22Rv1 (cell line): Measurements from ENCODE around the gene ZBTB44.

Experiments used
- H3K27ac ChIP-seq: fragments of 450-650 bp; 2 replicates; pipeline ENCODE4 v1.5.1; 2017
- ZFX ChIP-seq: fragments of 450-650 bp; IDR thresholded peaks from 2 replicates; pipeline ENCODE4 v1.6.1; 2017; ENCODE audit warnings: antibody characterized with exemption, borderline replicate concordance
- TF ChIP-seq, protein P1 (sequence below): fragments of 450-650 bp; IDR thresholded peaks from 2 replicates; pipeline ENCODE4 v1.5.1; 2017; ENCODE audit warnings: mild to moderate bottlenecking

Gene ZBTB44

DNA sequence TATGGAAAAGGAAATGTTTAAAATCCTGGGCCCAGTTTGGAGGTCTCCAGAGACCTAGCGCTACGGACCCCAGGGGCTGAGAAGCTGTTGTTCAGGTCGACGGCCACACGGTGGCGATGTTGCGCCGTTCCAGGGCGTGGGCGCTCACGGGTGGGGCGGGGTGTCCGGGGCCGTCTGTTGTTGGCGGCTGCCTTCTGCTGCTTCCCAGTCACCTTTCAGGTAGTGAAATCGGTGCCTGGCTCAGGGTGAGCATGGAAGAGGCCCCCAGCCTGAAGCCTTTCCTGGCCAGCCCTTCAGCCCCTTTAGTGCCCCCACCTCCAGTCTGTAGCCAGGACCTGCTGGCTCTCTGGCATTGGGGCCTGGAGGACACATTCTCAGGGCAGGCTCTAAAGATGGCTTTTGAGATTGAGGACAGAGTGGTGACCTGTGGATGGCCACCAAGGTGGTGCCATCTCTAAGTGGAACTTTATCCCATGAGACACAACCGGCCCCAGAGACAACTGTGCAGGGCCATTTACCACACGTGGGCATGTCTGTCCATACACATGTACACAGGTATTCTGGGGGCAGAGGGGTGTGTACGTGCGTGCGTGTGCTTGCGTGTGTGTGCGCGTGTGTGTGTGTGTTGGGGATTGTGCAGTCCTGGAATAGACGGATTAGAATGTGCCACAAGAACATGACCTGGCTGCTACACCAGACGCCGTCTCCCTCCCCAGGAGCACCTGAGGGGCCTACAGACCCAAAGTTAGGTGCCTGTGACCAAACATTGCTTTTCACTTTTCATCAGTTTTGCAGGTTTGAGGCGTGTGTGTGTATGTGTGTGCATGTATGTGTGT, 101.4 kb downstream of the ZBTB44 start:
- H3K27ac ChIP-seq, result no peak overlapping the region
- no peak for TF ChIP-seq ZFX
- TF ChIP-seq, protein P1, sequence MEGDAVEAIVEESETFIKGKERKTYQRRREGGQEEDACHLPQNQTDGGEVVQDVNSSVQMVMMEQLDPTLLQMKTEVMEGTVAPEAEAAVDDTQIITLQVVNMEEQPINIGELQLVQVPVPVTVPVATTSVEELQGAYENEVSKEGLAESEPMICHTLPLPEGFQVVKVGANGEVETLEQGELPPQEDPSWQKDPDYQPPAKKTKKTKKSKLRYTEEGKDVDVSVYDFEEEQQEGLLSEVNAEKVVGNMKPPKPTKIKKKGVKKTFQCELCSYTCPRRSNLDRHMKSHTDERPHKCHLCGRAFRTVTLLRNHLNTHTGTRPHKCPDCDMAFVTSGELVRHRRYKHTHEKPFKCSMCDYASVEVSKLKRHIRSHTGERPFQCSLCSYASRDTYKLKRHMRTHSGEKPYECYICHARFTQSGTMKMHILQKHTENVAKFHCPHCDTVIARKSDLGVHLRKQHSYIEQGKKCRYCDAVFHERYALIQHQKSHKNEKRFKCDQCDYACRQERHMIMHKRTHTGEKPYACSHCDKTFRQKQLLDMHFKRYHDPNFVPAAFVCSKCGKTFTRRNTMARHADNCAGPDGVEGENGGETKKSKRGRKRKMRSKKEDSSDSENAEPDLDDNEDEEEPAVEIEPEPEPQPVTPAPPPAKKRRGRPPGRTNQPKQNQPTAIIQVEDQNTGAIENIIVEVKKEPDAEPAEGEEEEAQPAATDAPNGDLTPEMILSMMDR, result peak; percentile 95

DNA sequence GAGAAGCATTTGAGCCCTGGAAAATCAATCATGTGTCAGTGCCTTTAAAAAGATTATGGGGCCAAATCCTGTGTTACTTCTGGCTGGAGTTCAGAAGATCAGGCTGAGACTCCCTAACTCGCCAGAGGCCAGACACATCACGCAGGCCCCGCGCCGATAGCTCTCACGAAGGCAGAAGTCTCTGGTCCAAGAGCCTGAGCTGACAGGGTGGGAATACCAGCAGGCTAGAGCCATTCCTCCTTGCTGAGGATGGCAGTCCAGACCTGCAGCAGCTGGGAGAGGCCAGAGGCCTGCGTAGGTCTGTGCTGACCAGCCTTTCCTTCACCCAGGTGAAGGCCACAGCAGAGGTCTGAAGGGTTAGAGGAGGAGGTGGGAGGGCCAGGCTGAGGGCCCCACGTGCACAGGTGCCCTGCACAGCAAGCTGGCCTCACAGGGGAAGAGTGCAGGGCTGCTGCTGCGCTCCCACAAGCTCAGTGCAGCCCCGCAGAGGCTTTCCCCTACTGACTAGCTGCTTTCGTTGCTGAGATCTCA, 102.2 kb downstream of the ZBTB44 start:
- TF ChIP-seq, protein P1, result no peak
- TF ChIP-seq ZFX, result no peak
- H3K27ac ChIP-seq, result no peak overlapping the region

- no peak for TF ChIP-seq ZFX
- TF ChIP-seq, protein P1, result no peak
- H3K27ac ChIP-seq, result no peak overlapping the region
Observed at GRCh38 chr11:130211781-130212401, 102.8 kb downstream of the ZBTB44 start.

- no peak overlapping the region for H3K27ac ChIP-seq
- TF ChIP-seq ZFX, result no peak
- TF ChIP-seq, protein P1, result no peak
Observed at GRCh38 chr11:130211144-130211543, 103.6 kb downstream of the ZBTB44 start.

DNA sequence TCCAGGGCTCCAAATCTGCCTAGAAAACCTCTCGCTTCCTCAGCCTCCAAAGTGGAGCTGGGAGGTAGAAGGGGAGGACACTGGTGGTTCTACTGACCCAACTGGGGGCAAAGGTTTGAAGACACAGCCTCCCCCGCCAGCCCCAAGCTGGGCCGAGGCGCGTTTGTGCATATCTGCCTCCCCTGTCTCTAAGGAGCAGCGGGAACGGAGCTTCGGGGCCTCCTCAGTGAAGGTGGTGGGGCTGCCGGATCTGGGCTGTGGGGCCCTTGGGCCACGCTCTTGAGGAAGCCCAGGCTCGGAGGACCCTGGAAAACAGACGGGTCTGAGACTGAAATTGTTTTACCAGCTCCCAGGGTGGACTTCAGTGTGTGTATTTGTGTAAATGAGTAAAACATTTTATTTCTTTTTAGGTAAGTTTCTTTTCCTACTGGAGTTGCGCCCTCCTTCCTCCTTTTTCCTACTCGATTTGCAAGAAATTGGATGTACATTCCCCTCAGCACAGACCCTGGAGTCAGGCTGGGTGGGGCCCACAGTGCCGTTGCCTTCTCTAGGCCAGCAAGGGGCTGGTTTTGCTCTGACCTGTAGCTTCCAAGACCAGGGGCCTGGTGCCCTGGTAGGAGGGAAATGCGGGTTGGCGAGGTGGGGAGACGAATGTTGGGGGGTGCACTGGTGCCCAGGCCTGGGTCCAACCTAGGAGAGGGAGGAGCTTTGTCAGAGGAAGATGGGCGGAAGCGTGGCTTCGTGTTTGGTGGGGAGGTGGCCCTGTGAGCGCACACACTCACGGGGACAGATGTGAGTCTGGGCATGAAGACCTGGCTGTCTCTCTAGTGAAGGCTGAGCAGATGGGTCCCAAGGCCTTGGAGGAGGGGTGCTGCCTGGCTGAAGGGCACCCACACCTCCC, 104.5 kb downstream of the ZBTB44 start:
- TF ChIP-seq, protein P1, result no peak
- TF ChIP-seq ZFX, result no peak

GRCh38 chr11:130209128-130209932, 105.4 kb downstream of the ZBTB44 start:
- no peak overlapping the region for H3K27ac ChIP-seq
- TF ChIP-seq ZFX, result no peak
- TF ChIP-seq, protein P1, result no peak

More for the DNA sequence above, 104.5 kb downstream of the ZBTB44 start:
- no peak overlapping the region for H3K27ac ChIP-seq
